ENCODE results near the gene MRPL46. TPM values are rescaled to one million over a fixed set of nuclear protein-coding genes. Genes with fewer than 3 reads are reported as not detected.
"Not testable (repeated sequence)": the region's sequence is repeated elsewhere in the genome, so short reads cannot be mapped to it uniquely, and the experiment has no call there.

Gene MRPL46
- total RNA-seq, 2 experiments from 2014 or later, result 8.6 to 10.2 TPM

- no peak overlapping the region for H3K4me3 Mint-ChIP-seq
- intact Hi-C loops (cut with DNase I, micrococcal nuclease), result no loop called here
- CTCF ChIA-PET, result no interaction called here
- Histone ChIP-seq H3K4me3 (ENCODE audit: low read length) (no peak overlapping the region), H3K36me3 (ENCODE audit: insufficient read depth, low read length) (no peaks in the 10 kb centered on the region), H3K4me1 (ENCODE audit: insufficient read depth, low read length) (no peaks in the 10 kb centered on the region), H3K9me3 (ENCODE audit: control insufficient read depth in 1 of 2, insufficient read depth in 1 of 2, low read length in 2 of 2) (peaks cover 6 to 13% of the 10 kb centered on the region in 2 experiments), H3K27ac (ENCODE audit: low read depth in 1 of 2, low read length in 2 of 2) (no peak overlapping the region), H3K27me3 (ENCODE audit: control insufficient read depth in 1 of 2, insufficient read depth in 2 of 2, low read length in 2 of 2) (peaks cover 8 to 19% of the 10 kb centered on the region in 2 experiments)
- ATAC-seq (ENCODE audit: poor library complexity) (no peak), DNase-seq (no peak)
- H3K27me3 Mint-ChIP-seq, result peaks cover 36% of the 10 kb centered on the region
- H3K36me3 Mint-ChIP-seq (ENCODE audit: low read depth), result no peaks in the 10 kb centered on the region
- peaks cover 5% of the 10 kb centered on the region for H3K9me3 Mint-ChIP-seq
- TF ChIP-seq CTCF (IDR thresholded peaks at IDR 0.05), result no peak
- POLR2A ChIA-PET, result no interaction called here
- no peak overlapping the region for H3K27ac Mint-ChIP-seq
- no peaks in the 10 kb centered on the region for H3K4me1 Mint-ChIP-seq (ENCODE audit: low read depth)
Observed at GRCh38 chr15:88441076-88441730, 26.0 kb downstream of the MRPL46 start.

- H3K27me3 ChIP-seq (ENCODE audit: control insufficient read depth in 1 of 2, insufficient read depth in 2 of 2, low read length in 2 of 2), result peaks cover 8 to 19% of the 10 kb centered on the region in 2 experiments
- ATAC-seq (ENCODE audit: poor library complexity), result no peak
- intact Hi-C loops (cut with DNase I, micrococcal nuclease), result no loop called here
Observed at GRCh38 chr15:88440021-88440420, 27.2 kb downstream of the MRPL46 start.

GRCh38 chr15:88438181-88438580 lies 29.0 kb downstream of the MRPL46 start:
- no peak overlapping the region for H3K27ac Mint-ChIP-seq
- peaks cover 4 to 6% of the 10 kb centered on the region in 2 experiments for H3K9me3 ChIP-seq (ENCODE audit: control insufficient read depth in 1 of 2, insufficient read depth in 1 of 2, low read length in 2 of 2)
- H3K4me1 ChIP-seq (ENCODE audit: insufficient read depth, low read length), result no peaks in the 10 kb centered on the region
- no peak for ATAC-seq (ENCODE audit: poor library complexity)
- intact Hi-C loops (cut with DNase I, micrococcal nuclease), result no loop called here
- H3K36me3 ChIP-seq (ENCODE audit: insufficient read depth, low read length), result no peaks in the 10 kb centered on the region
- no peak overlapping the region for H3K27ac ChIP-seq (ENCODE audit: low read depth in 1 of 2, low read length in 2 of 2)
- no peak overlapping the region for H3K4me3 ChIP-seq (ENCODE audit: low read length)
- POLR2A ChIA-PET, result no interaction called here
- no peaks in the 10 kb centered on the region for H3K36me3 Mint-ChIP-seq (ENCODE audit: low read depth)
- TF ChIP-seq CTCF (IDR thresholded peaks at IDR 0.05), result no peak
- no peaks in the 10 kb centered on the region for H3K4me1 Mint-ChIP-seq (ENCODE audit: low read depth)
- peaks cover 39% of the 10 kb centered on the region for H3K27me3 Mint-ChIP-seq
- H3K9me3 Mint-ChIP-seq, result no peaks in the 10 kb centered on the region
- peaks cover 5 to 16% of the 10 kb centered on the region in 2 experiments for H3K27me3 ChIP-seq (ENCODE audit: control insufficient read depth in 1 of 2, insufficient read depth in 2 of 2, low read length in 2 of 2)
- DNase-seq, result no peak
- CTCF ChIA-PET, result no interaction called here
- no peak overlapping the region for H3K4me3 Mint-ChIP-seq

More at GRCh38 chr15:88440021-88440420, 27.2 kb downstream of the MRPL46 start:
- TF ChIP-seq CTCF (IDR thresholded peaks at IDR 0.05), result no peak
- Histone ChIP-seq H3K36me3 (ENCODE audit: insufficient read depth, low read length) (no peaks in the 10 kb centered on the region), H3K9me3 (ENCODE audit: control insufficient read depth in 1 of 2, insufficient read depth in 1 of 2, low read length in 2 of 2) (peaks cover 6 to 13% of the 10 kb centered on the region in 2 experiments), H3K27ac (ENCODE audit: low read depth in 1 of 2, low read length in 2 of 2) (no peak overlapping the region), H3K4me3 (ENCODE audit: low read length) (no peak overlapping the region), H3K4me1 (ENCODE audit: insufficient read depth, low read length) (no peaks in the 10 kb centered on the region)
- Mint-ChIP-seq H3K36me3 (ENCODE audit: low read depth) (no peaks in the 10 kb centered on the region), H3K4me1 (ENCODE audit: low read depth) (no peaks in the 10 kb centered on the region), H3K9me3 (peaks cover 5% of the 10 kb centered on the region), H3K27ac (no peak overlapping the region), H3K4me3 (no peak overlapping the region), H3K27me3 (peaks cover 39% of the 10 kb centered on the region)
- no peak for DNase-seq
- CTCF ChIA-PET, result no interaction called here
- POLR2A ChIA-PET, result no interaction called here

- H3K27ac ChIP-seq (ENCODE audit: low read depth in 1 of 2, low read length in 2 of 2); H3K4me3 ChIP-seq (ENCODE audit: low read length); H3K4me1 ChIP-seq (ENCODE audit: insufficient read depth, low read length); H3K36me3 ChIP-seq (ENCODE audit: insufficient read depth, low read length); ATAC-seq (ENCODE audit: poor library complexity); CTCF ChIA-PET; H3K9me3 Mint-ChIP-seq; DNase-seq; intact Hi-C loops (cut with DNase I, micrococcal nuclease); H3K27ac Mint-ChIP-seq; H3K4me3 Mint-ChIP-seq; H3K4me1 Mint-ChIP-seq (ENCODE audit: low read depth); H3K9me3 ChIP-seq (ENCODE audit: control insufficient read depth in 1 of 2, insufficient read depth in 1 of 2, low read length in 2 of 2); POLR2A ChIA-PET; H3K36me3 Mint-ChIP-seq (ENCODE audit: low read depth): not testable (repeated sequence)
- H3K27me3 ChIP-seq (ENCODE audit: control insufficient read depth in 1 of 2, insufficient read depth in 2 of 2, low read length in 2 of 2), result peaks cover 0 to 18% of the 10 kb centered on the region in 2 experiments
- peaks cover 35% of the 10 kb centered on the region for H3K27me3 Mint-ChIP-seq
Observed at GRCh38 chr15:88434106-88434505, 33.1 kb downstream of the MRPL46 start.

Measured in CD4-positive, alpha-beta T cell (primary cell).